HG02623 (cell line): ENCODE measurements around the gene FKBP3.
A peak's percentile ranks its signal among the peaks of the same experiment; 100 is the strongest.
"Not testable (repeated sequence)": the region's sequence is repeated elsewhere in the genome, so short reads cannot be mapped to it uniquely, and the experiment has no call there.

Experiments used
- ATAC-seq: cut with Tn5 transposase; IDR thresholded peaks from one replicate; pipeline ENCODE4 v1.9.1; 2021; ENCODE audit warnings: moderate library complexity; ENCODE audit not compliant: unreplicated experiment

FKBP3 gene

GRCh38 chr14:45134051-45134958 is at the start of gene FKBP3:
Gene FKBP3, minus strand, starts transcription at chr14:45134481. Its CDS starts 25 bp downstream, at chr14:45134456.
- peak; percentile 86 for ATAC-seq

- no peak for ATAC-seq
These were observed 47.5 kb upstream of the FKBP3 start for GRCh38 chr14:45181806-45182205.

GRCh38 chr14:45181329-45181728 is 47.0 kb upstream of the FKBP3 start:
- no peak for ATAC-seq

GRCh38 chr14:45177076-45177475 is 42.8 kb upstream of the FKBP3 start:
- no peak for ATAC-seq

- ATAC-seq, result no peak
These were observed 35.6 kb upstream of the FKBP3 start for GRCh38 chr14:45169906-45170305.

GRCh38 chr14:45156067-45156466 is 21.8 kb upstream of the FKBP3 start:
- no peak for ATAC-seq

- no peak for ATAC-seq
These were observed 16.2 kb upstream of the FKBP3 start for GRCh38 chr14:45150386-45150890.

GRCh38 chr14:45149602-45150001 is 15.3 kb upstream of the FKBP3 start:
- no peak for ATAC-seq

GRCh38 chr14:45145214-45145613 is 10.9 kb upstream of the FKBP3 start:
- peak; percentile 59 for ATAC-seq

GRCh38 chr14:45144658-45145057 is 10.4 kb upstream of the FKBP3 start:
- ATAC-seq, result no peak

- ATAC-seq, result not testable (repeated sequence)
These were observed 7.8 kb upstream of the FKBP3 start for GRCh38 chr14:45142083-45142482.

- no peak for ATAC-seq
These were observed 6.4 kb upstream of the FKBP3 start for GRCh38 chr14:45140661-45141187.

- ATAC-seq, result no peak
These were observed 2.1 kb upstream of the FKBP3 start for GRCh38 chr14:45136399-45136798.

- ATAC-seq, result peak; percentile 36
These were observed 1.5 kb upstream of the FKBP3 start, which contains the start of gene FANCM for GRCh38 chr14:45135659-45136395. Gene FANCM, plus strand, starts transcription at chr14:45135930. Its CDS starts 102 bp downstream, at chr14:45136032.

- no peak for ATAC-seq
These were observed 875 bp upstream of the FKBP3 start for GRCh38 chr14:45135156-45135555.

- ATAC-seq, result no peak
These were observed 614 bp downstream of the FKBP3 start for GRCh38 chr14:45133683-45134050.

GRCh38 chr14:45128963-45129629 is 5.2 kb downstream of the FKBP3 start:
- ATAC-seq, result no peak

- ATAC-seq, result no peak
These were observed 8.5 kb downstream of the FKBP3 start for GRCh38 chr14:45125754-45126153.

GRCh38 chr14:45123271-45123670 is 11.0 kb downstream of the FKBP3 start:
- ATAC-seq, result no peak

GRCh38 chr14:45120096-45120495 is 14.2 kb downstream of the FKBP3 start:
- ATAC-seq, result no peak

GRCh38 chr14:45118594-45118993 is 15.7 kb downstream of the FKBP3 start:
- ATAC-seq, result no peak
